HepG2 (cell line): ENCODE measurements around the gene ARHGEF12. TPM values are rescaled to one million over a fixed set of nuclear protein-coding genes. Genes with fewer than 3 reads are reported as not detected.

Source experiments
- ATAC-seq: fragments of 200-7000 bp; cut with Tn5 transposase; 3 replicates; pipeline ENCODE4 v1.9.1; 2020; ENCODE audit warnings: mild to moderate bottlenecking, moderate library complexity
- BruUV-seq: library from RNA; stranded (reverse); fragments of 400-500 nt; replicated peaks from 2 replicates; lab custom pipeline; 2021; lab: Mats Ljungman, UMichigan
- CTCF ChIA-PET: fragments of 300-600 bp; formaldehyde crosslinking; extraction: SDS; loops from one replicate; lab custom pipeline; 2021; ENCODE audit warnings: low total read pairs, inconsistent platforms, low intra/inter-chr PET ratio; lab: Yijun Ruan, JAX
- POLR2A ChIA-PET: fragments of 350-600 bp; sonication (Branson Sonifier 250); formaldehyde crosslinking; loops from one replicate; lab custom pipeline; 2020; ENCODE audit warnings: antibody characterized with exemption, inconsistent platforms; lab: Yijun Ruan, JAX
- DNase-seq: peaks from one replicate; pipeline ENCODE4 v3.0.0-alpha.2; 2015; ENCODE audit warnings: low spot score
- FAIRE-seq: peaks from 3 replicates; lab custom pipeline; 2011; peaks lifted over from hg19 to GRCh38; lab: Jason Lieb, UNC
- H2AFZ ChIP-seq: one replicate; pipeline ENCODE4 v1.6.1; 2011; ENCODE audit warnings: low read length, inconsistent platforms
- H3K27ac ChIP-seq: fragments of 300-600 bp; 3 replicates; pipeline ENCODE4 v1.8.0; 2011; ENCODE audit warnings: mixed run types, mild to moderate bottlenecking, mixed read lengths, low read length, inconsistent platforms; ENCODE audit not compliant: insufficient read depth; ENCODE audit errors: extremely low read length
- H3K27me3 ChIP-seq, 2 experiments: fragments of 200-600 bp in 1 of 2; 2 replicates in 1 of 2; 3 replicates in 1 of 2; pipeline versions ENCODE4 v1.6.0 to v1.8.0; 2011; ENCODE audit warnings: low read length in 2 of 2, mild to moderate bottlenecking in 2 of 2, moderate library complexity in 2 of 2, inconsistent platforms in 1 of 2; ENCODE audit not compliant: insufficient read depth in 2 of 2, control insufficient read depth in 1 of 2
- H3K36me3 ChIP-seq, 2 experiments: fragments of 200-600 bp in 1 of 2; replicated peaks in 1 of 2; 2 replicates in 1 of 2; 3 replicates in 1 of 2; pipeline versions ENCODE4 v1.5.1 to v1.8.0; 2011; ENCODE audit warnings: low read length in 2 of 2, inconsistent platforms in 1 of 2; ENCODE audit not compliant: insufficient read depth in 2 of 2, control insufficient read depth in 1 of 2
- H3K4me1 ChIP-seq: 2 replicates; pipeline ENCODE4 v1.5.1; 2012; ENCODE audit warnings: low read length, inconsistent platforms; ENCODE audit not compliant: insufficient read depth
- H3K4me2 ChIP-seq: 2 replicates; pipeline ENCODE4 v1.6.0; 2011; ENCODE audit warnings: low read depth, low read length, inconsistent platforms
- H3K4me3 ChIP-seq, 3 experiments: fragments of 200-600 bp in 1 of 3; sonication (generic), shearing (Covaris generic) in 1 of 3; replicated peaks in 1 of 3; 2 replicates each; pipeline ENCODE4 v1.5.1; 2011 to 2016; ENCODE audit warnings: low read length in 3 of 3, inconsistent platforms in 2 of 3, low read depth in 2 of 3, mild to moderate bottlenecking in 2 of 3, control low read depth in 1 of 3, mixed read lengths in 1 of 3; ENCODE audit not compliant: insufficient read depth in 1 of 3
- H3K79me2 ChIP-seq: one replicate; pipeline ENCODE4 v1.6.1; 2011; ENCODE audit warnings: low read length, inconsistent platforms; ENCODE audit not compliant: insufficient read depth
- H3K9ac ChIP-seq: 2 replicates; pipeline ENCODE4 v1.6.0; 2011; ENCODE audit warnings: mild to moderate bottlenecking, low read depth, low read length, inconsistent platforms; ENCODE audit not compliant: insufficient read depth
- H3K9me3 ChIP-seq: 2 replicates; pipeline ENCODE4 v1.5.1; 2012; ENCODE audit warnings: mild to moderate bottlenecking, low read length
- H4K20me1 ChIP-seq: 2 replicates; pipeline ENCODE4 v1.6.0; 2011; ENCODE audit warnings: inconsistent platforms, mild to moderate bottlenecking, low read length, moderate library complexity; ENCODE audit not compliant: insufficient read depth
- CSRNP2 ChIP-seq: sonication (generic); formaldehyde crosslinking; conservative IDR thresholded peaks from 2 replicates; pipeline ENCODE4 v1.8.0; 2022; ENCODE audit warnings: low read depth, missing genetic modification reagents
- ERF ChIP-seq: IDR thresholded peaks from 2 replicates; pipeline ENCODE4 v1.6.1; 2018; ENCODE audit warnings: missing biosample characterization, missing genetic modification reagents
- KDM5A ChIP-seq: fragments of 200-600 bp; sonication (generic); IDR thresholded peaks from 2 replicates; pipeline ENCODE4 v1.7.0; 2018; ENCODE audit warnings: antibody characterized with exemption, mild to moderate bottlenecking, low read length, borderline replicate concordance
- NKX3-1 ChIP-seq: sonication (generic); formaldehyde crosslinking; IDR thresholded peaks from 2 replicates; pipeline ENCODE4 v1.5.0; 2020; ENCODE audit warnings: missing genetic modification reagents
- REPIN1 ChIP-seq: sonication (generic); formaldehyde crosslinking; IDR thresholded peaks from 2 replicates; pipeline ENCODE4 v1.8.0; 2022; ENCODE audit warnings: missing genetic modification reagents, low read depth, mild to moderate bottlenecking, borderline replicate concordance
- ZFAT ChIP-seq: sonication (generic); formaldehyde crosslinking; conservative IDR thresholded peaks from 2 replicates; pipeline ENCODE4 v1.8.1; 2023; ENCODE audit warnings: missing genetic modification reagents, inconsistent platforms
- ZNF333 ChIP-seq: sonication (generic); formaldehyde crosslinking; IDR thresholded peaks from 2 replicates; pipeline ENCODE4 v1.4.0; 2020; ENCODE audit warnings: mild to moderate bottlenecking, missing genetic modification reagents, borderline replicate concordance
- ZNF576 ChIP-seq: sonication (generic); formaldehyde crosslinking; IDR thresholded peaks from 2 replicates; pipeline ENCODE4 v1.4.0; 2020; ENCODE audit warnings: mild to moderate bottlenecking, missing genetic modification reagents
- ZNF577 ChIP-seq: sonication (generic); formaldehyde crosslinking; IDR thresholded peaks from 2 replicates; pipeline ENCODE4 v1.4.0; 2020; ENCODE audit warnings: mild to moderate bottlenecking, low read depth, missing genetic modification reagents, borderline replicate concordance
- ZNF598 ChIP-seq: sonication (generic); formaldehyde crosslinking; IDR thresholded peaks from 2 replicates; pipeline ENCODE4 v1.5.1; 2020; ENCODE audit warnings: mild to moderate bottlenecking, missing genetic modification reagents, borderline replicate concordance
- ZNF704 ChIP-seq: sonication (generic); formaldehyde crosslinking; IDR thresholded peaks from 2 replicates; pipeline ENCODE4 v1.8.1; 2023; ENCODE audit warnings: mild to moderate bottlenecking, inconsistent platforms, moderate library complexity, missing genetic modification reagents, borderline replicate concordance
- WGBS: methylation state at CpG from one replicate; pipeline ENCODE4 v1.1.6; 2017; ENCODE audit warnings: low lambda C conversion rate; 5-methylcytosine and 5-hydroxymethylcytosine counted together
- in situ Hi-C: cut with HindIII; loops from 2 replicates; pipeline ENCODE4 v1.10.0; 2017; ENCODE audit warnings: low pct_unique_long_range_greater_than_20kb; ENCODE audit not compliant: extremely low pct_ligation_motif_present
- intact Hi-C: fragments of 100-400 bp; cut with micrococcal nuclease; formaldehyde crosslinking; loops from one replicate; pipeline ENCODE4 v1.10.0; 2022; ENCODE audit not compliant: unreplicated experiment
- polyA plus RNA-seq, 8 experiments: library from polyadenylated mRNA; depleted of rRNA in 3 of 8; stranded (reverse) in 7 of 8; unstranded in 1 of 8; fragments of >200 nt; fragmentation: Illumina TruSeq in 4 of 8; extraction: Trizol in 4 of 8; gene quantifications; 2 replicates each; pipeline versions ENCODE4 v1.2.1 to v1.2.3, GENCODE V29; 2011 to 2016; ENCODE audit warnings: low read depth in 4 of 8, missing spikeins in 1 of 8, mixed read lengths in 1 of 8; ENCODE audit not compliant: insufficient read depth in 1 of 8
- total RNA-seq, 5 experiments: library from RNA; depleted of rRNA; stranded (reverse); fragments of >200 nt; fragmentation: Illumina TruSeq; extraction: Trizol; gene quantifications; 2 replicates each; pipeline ENCODE4 v1.2.3, GENCODE V29; 2016; ENCODE audit warnings: low read depth in 1 of 5
- TF ChIP-seq, protein P1 (sequence below), 2 experiments: sonication (generic) in 1 of 2; formaldehyde crosslinking in 1 of 2; IDR thresholded peaks; 2 replicates each; pipeline versions ENCODE4 v1.6.1 to v1.9.0; 2014 to 2022; ENCODE audit warnings: antibody characterized with exemption in 1 of 2, borderline replicate concordance in 1 of 2, inconsistent platforms in 1 of 2, low read depth in 1 of 2, missing genetic modification reagents in 1 of 2

The ARHGEF12 gene
- total and polyA plus RNA-seq, 2 of the 13 experiments (the other 11 are each of a cell fraction or from before 2014, with no cell fraction given) = 17.9 to 54.4 TPM

DNA sequence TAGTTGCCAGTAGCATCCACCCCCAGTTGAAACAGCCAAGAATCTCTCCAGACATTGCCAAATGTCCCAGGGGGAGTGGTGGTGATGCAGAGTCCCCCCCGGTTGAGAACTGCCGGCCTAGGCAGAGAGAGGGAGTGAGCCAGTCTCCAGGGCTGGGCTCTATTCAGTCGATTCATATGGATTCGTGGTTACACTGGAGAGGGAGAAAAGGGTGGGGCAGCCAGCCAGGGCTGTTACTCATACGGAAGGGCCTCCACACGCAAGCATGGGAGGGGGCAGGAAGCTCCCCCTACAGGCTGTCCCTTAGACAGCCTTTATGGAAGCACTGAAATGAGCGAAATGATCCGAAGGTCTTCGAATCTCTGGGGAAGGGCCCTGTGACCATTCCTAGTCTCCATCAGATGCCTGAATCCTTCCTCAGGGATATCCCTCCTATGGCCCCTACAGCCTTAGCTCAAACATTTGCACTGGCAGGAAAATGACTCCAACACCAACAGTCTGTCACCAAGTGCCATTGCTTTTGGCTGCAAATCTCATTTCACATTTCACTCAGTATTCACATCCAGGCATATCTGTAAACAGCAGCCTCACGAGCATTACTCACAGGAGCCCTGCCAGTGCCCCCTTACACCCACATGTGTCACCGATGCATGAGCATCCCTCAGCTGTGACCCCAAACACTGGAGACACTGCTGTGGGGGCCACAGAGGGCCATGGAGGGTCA lies 29.5 kb upstream of the ARHGEF12 start (continued):
- TF ChIP-seq CSRNP2 (CRISPR knock-in tag) (no peak), ZNF333 (CRISPR knock-in tag) (no peak)

- FAIRE-seq (no peak), DNase-seq (no peak), ATAC-seq (no peak)
- 28% methylated on average over 8 of the region's 11 CpGs for WGBS
- no peaks in the 10 kb centered on the region for H4K20me1 ChIP-seq
- peaks cover 1 to 46% of the 10 kb centered on the region in 2 experiments; a peak in 4 of 5 replicates for H3K27me3 ChIP-seq
- intact Hi-C loops = no loop called here
- no peaks in the 10 kb centered on the region for H3K36me3 ChIP-seq
- H2AFZ ChIP-seq = no peak overlapping the region
- in situ Hi-C loops = no loop called here
- H3K9me3 ChIP-seq = no peaks in the 10 kb centered on the region
- H3K4me2 ChIP-seq = no peak overlapping the region
- H3K4me1 ChIP-seq = no peaks in the 10 kb centered on the region
- H3K27ac ChIP-seq = no peak overlapping the region
- H3K79me2 ChIP-seq = no peaks in the 10 kb centered on the region
- no peak overlapping the region for H3K4me3 ChIP-seq
- ChIA-PET CTCF (no interaction called here), POLR2A (no interaction called here)
- no peak overlapping the region for H3K9ac ChIP-seq
- no TSS peak for BruUV-seq
- TF ChIP-seq KDM5A = no peak
- no peak for TF ChIP-seq ERF (CRISPR knock-in tag)
- TF ChIP-seq REPIN1 (CRISPR knock-in tag) = no peak
- TF ChIP-seq ZFAT (CRISPR knock-in tag) = no peak
- no peak for TF ChIP-seq ZNF577
- TF ChIP-seq ZNF598 (CRISPR knock-in tag) = no peak
- TF ChIP-seq, protein P1, sequence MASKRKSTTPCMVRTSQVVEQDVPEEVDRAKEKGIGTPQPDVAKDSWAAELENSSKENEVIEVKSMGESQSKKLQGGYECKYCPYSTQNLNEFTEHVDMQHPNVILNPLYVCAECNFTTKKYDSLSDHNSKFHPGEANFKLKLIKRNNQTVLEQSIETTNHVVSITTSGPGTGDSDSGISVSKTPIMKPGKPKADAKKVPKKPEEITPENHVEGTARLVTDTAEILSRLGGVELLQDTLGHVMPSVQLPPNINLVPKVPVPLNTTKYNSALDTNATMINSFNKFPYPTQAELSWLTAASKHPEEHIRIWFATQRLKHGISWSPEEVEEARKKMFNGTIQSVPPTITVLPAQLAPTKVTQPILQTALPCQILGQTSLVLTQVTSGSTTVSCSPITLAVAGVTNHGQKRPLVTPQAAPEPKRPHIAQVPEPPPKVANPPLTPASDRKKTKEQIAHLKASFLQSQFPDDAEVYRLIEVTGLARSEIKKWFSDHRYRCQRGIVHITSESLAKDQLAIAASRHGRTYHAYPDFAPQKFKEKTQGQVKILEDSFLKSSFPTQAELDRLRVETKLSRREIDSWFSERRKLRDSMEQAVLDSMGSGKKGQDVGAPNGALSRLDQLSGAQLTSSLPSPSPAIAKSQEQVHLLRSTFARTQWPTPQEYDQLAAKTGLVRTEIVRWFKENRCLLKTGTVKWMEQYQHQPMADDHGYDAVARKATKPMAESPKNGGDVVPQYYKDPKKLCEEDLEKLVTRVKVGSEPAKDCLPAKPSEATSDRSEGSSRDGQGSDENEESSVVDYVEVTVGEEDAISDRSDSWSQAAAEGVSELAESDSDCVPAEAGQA (IDR thresholded peaks at IDR 0.05; ENCODE audit: low read depth) = no peak
- TF ChIP-seq, protein P1 (CRISPR knock-in tag; IDR thresholded peaks at IDR 0.05; ENCODE audit: borderline replicate concordance) = no peak
- no peak for TF ChIP-seq ZNF704 (CRISPR knock-in tag)
- TF ChIP-seq NKX3-1 (CRISPR knock-in tag) = no peak
- no peak for TF ChIP-seq ZNF576 (CRISPR knock-in tag)
These were observed 28.7 kb upstream of the ARHGEF12 start for GRCh38 chr11:120307476-120307875.
